Transverse colon (tissue), 4 donors: ENCODE results near the gene KDM5A.

Experiments used
- CTCF ChIP-seq, 5 experiments: fragments of 200-600 bp in 3 of 5; fragments of 450-650 bp in 2 of 5; sonication (generic) in 3 of 5; IDR thresholded peaks; 1 replicate in 2 of 5; 2 replicates in 3 of 5; pipeline ENCODE4 v1.5.1; 2016 to 2017; ENCODE audit warnings: antibody characterized with exemption in 5 of 5, inconsistent platforms in 3 of 5, mild to moderate bottlenecking in 2 of 5, moderate library complexity in 1 of 5
- EP300 ChIP-seq: sonication (generic); formaldehyde crosslinking; IDR thresholded peaks from one replicate; pipeline ENCODE4 v1.6.1; 2017; ENCODE audit warnings: antibody characterized with exemption, low read depth
- POLR2A ChIP-seq: fragments of 450-650 bp; IDR thresholded peaks from one replicate; pipeline ENCODE4 v1.6.1; 2016; ENCODE audit warnings: antibody characterized with exemption, mild to moderate bottlenecking, moderate library complexity
- POLR2AphosphoS5 ChIP-seq, 3 donors: sonication (generic); formaldehyde crosslinking; IDR thresholded peaks; one replicate each; pipeline ENCODE4 v1.6.1; 2016; ENCODE audit warnings: antibody characterized with exemption in 3 of 3

- TF ChIP-seq CTCF (IDR thresholded peaks at IDR 0.05) (no peak), EP300 (no peak), POLR2A (no peak), POLR2AphosphoS5 (IDR thresholded peaks at IDR 0.05) (no peak)
Observed at GRCh38 chr12:265096-265495, 124.0 kb downstream of the KDM5A start.
